GM21723 (cell line): ENCODE results near the gene DOCK3.
A peak's percentile ranks its signal among the peaks of the same experiment; 100 is the strongest.
"Not testable (repeated sequence)": the region's sequence is repeated elsewhere in the genome, so short reads cannot be mapped to it uniquely, and the experiment has no call there.

ENCODE experiments used
- ATAC-seq: cut with Tn5 transposase; IDR thresholded peaks from one replicate; pipeline ENCODE4 v1.9.1; 2021; ENCODE audit warnings: mild to moderate bottlenecking, moderate library complexity; ENCODE audit not compliant: unreplicated experiment

DOCK3 gene

GRCh38 chr3:50792568-50792967, 117.8 kb downstream of the DOCK3 start:
- no peak for ATAC-seq

- ATAC-seq: not testable (repeated sequence)
These were observed 129.1 kb downstream of the DOCK3 start for GRCh38 chr3:50803805-50804204.

- not testable (repeated sequence) for ATAC-seq
These were observed 129.6 kb downstream of the DOCK3 start for GRCh38 chr3:50804376-50804775.

GRCh38 chr3:50805321-50805720, 130.6 kb downstream of the DOCK3 start:
- no peak for ATAC-seq

GRCh38 chr3:50806031-50806430, 131.3 kb downstream of the DOCK3 start:
- ATAC-seq: no peak

- no peak for ATAC-seq
These were observed 132.1 kb downstream of the DOCK3 start for GRCh38 chr3:50806806-50807205.

- no peak for ATAC-seq
These were observed 132.5 kb downstream of the DOCK3 start for GRCh38 chr3:50807266-50807665.

- ATAC-seq: no peak
These were observed 137.2 kb downstream of the DOCK3 start for GRCh38 chr3:50811893-50812292.

GRCh38 chr3:50815844-50816243, 141.1 kb downstream of the DOCK3 start:
- no peak for ATAC-seq

GRCh38 chr3:50816894-50817293, 142.2 kb downstream of the DOCK3 start:
- ATAC-seq: no peak

- ATAC-seq: no peak
These were observed 143.2 kb downstream of the DOCK3 start for GRCh38 chr3:50817756-50818529.

GRCh38 chr3:50819882-50820281, 145.2 kb downstream of the DOCK3 start:
- no peak for ATAC-seq

- ATAC-seq: no peak
These were observed 151.1 kb downstream of the DOCK3 start for GRCh38 chr3:50825841-50826240.

- ATAC-seq: no peak
These were observed 155.7 kb downstream of the DOCK3 start for GRCh38 chr3:50830451-50830850.

- not testable (repeated sequence) for ATAC-seq
These were observed 156.3 kb downstream of the DOCK3 start for GRCh38 chr3:50831009-50831408.

- ATAC-seq: no peak
These were observed 166.3 kb downstream of the DOCK3 start for GRCh38 chr3:50840983-50841489.

GRCh38 chr3:50848308-50848707, 173.6 kb downstream of the DOCK3 start:
- no peak for ATAC-seq

- no peak for ATAC-seq
These were observed 176.1 kb downstream of the DOCK3 start for GRCh38 chr3:50850639-50851511.

- ATAC-seq: no peak
These were observed 179.2 kb downstream of the DOCK3 start for GRCh38 chr3:50853936-50854335.

GRCh38 chr3:50862221-50862620, 187.5 kb downstream of the DOCK3 start:
- no peak for ATAC-seq

GRCh38 chr3:50873376-50874157, 198.8 kb downstream of the DOCK3 start:
- ATAC-seq: peak; percentile 95
